B cell (primary cell): ENCODE data around the gene ARHGAP45.

ENCODE experiments used
- EZH2 ChIP-seq: IDR thresholded peaks from 2 replicates; pipeline ENCODE4 v1.6.1; 2012; ENCODE audit warnings: borderline replicate concordance, low read depth, mild to moderate bottlenecking, moderate library complexity, low read length; ENCODE audit not compliant: insufficient read depth, poor library complexity, severe bottlenecking
- TF ChIP-seq, protein P1 (sequence below): fragments of 200-600 bp; IDR thresholded peaks from one replicate; pipeline ENCODE4 v1.8.0; 2022; ENCODE audit warnings: antibody characterized with exemption, mild to moderate bottlenecking

- TF ChIP-seq, protein P1, sequence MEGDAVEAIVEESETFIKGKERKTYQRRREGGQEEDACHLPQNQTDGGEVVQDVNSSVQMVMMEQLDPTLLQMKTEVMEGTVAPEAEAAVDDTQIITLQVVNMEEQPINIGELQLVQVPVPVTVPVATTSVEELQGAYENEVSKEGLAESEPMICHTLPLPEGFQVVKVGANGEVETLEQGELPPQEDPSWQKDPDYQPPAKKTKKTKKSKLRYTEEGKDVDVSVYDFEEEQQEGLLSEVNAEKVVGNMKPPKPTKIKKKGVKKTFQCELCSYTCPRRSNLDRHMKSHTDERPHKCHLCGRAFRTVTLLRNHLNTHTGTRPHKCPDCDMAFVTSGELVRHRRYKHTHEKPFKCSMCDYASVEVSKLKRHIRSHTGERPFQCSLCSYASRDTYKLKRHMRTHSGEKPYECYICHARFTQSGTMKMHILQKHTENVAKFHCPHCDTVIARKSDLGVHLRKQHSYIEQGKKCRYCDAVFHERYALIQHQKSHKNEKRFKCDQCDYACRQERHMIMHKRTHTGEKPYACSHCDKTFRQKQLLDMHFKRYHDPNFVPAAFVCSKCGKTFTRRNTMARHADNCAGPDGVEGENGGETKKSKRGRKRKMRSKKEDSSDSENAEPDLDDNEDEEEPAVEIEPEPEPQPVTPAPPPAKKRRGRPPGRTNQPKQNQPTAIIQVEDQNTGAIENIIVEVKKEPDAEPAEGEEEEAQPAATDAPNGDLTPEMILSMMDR: no peak
- no peak for TF ChIP-seq EZH2
Measured at GRCh38 chr19:1060689-1061088, 6.3 kb upstream of the ARHGAP45 start.
